ENCODE data around the gene FGD3.
A peak's percentile ranks its signal among the peaks of the same experiment; 100 is the strongest.
"Not testable (repeated sequence)": the region's sequence is repeated elsewhere in the genome, so short reads cannot be mapped to it uniquely, and the experiment has no call there.

The FGD3 gene

GRCh38 chr9:92978345-92978875 is 31.1 kb downstream of the FGD3 start:
- no peak for DNase-seq

GRCh38 chr9:92979283-92980056 is 32.1 kb downstream of the FGD3 start:
- DNase-seq, result no peak

DNA sequence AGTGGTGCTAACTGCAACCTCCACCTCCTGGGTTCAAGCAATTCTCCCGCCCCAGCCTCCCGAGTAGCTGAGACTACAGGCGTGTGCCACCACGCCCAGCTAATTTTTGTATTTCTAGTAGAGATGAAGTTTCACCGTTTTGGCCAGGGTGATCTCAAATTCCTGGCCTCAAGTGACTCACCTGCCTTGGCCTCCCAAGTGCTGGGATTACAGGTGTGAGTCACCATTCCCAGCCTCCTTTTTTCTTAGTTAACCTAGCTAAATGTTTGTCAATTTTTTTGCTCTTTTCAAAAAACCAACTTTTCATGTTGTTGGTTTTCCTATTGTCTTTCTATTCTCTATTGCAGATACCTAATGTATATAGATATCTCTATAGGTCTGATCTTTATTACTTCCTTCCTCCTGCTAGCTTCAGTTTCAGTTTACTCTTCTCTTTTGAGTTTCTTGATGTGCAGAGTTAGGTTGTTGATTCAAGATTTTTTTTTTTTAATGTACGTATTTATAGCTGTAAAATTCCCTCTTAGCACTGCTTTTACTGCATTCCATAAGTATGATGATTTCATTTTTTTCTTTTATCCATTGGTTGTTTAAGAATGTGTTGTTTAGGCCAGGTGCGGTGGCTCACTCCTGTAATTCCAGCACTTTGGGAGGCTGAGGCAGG is 32.9 kb downstream of the FGD3 start:
- DNase-seq, result no peak

DNA sequence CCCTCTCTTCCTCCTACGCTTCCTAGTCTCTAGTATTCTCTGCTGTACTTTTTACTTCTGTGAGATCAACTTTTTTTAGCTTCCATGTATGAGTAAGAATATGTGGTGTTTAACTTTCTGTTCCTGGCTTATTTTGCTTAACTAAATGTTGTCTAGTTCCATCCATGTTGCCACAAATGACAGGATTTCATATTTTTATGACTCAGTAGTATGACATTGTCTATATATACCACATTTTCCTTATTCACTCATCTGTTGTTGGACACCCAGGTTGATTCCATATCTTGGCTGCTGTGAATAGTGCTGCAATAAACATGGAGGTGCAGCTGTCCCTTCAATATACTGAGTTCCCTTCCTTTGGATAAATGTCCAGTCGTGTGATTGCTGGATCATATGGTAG is 34.8 kb downstream of the FGD3 start:
- no peak for DNase-seq

DNA sequence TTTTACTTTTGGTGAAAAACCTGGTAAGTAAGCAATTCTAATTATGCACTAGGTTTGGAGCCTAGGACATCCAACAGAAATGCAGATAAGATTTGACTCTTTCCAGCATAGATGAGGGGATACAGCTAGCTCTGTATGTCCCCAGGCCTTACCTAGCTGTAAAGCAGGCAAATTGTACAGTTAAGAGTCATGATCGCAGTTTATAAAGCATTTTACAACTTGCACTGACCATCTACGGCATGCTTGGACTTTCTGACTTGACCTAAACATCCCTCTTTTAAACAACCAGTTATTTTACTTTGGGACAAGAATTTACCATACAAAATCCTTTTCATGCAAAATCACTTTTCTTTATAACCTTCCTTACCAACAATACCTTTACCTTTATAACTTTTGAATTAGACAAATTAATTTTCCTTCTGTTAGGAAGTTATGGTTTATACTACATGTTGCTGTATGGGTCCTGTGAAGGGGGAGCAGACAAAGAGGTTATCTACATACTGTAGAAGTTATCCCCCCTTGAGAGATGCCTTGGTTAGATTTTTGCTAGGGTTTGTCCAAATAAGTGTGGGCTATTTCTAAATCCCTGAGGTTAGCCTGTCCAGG is 36.8 kb downstream of the FGD3 start:
- DNase-seq, result no peak

GRCh38 chr9:92984976-92985375 is 37.7 kb downstream of the FGD3 start:
- no peak for DNase-seq

GRCh38 chr9:92986176-92987119 is 39.1 kb downstream of the FGD3 start:
- DNase-seq, result no peak

- DNase-seq, result no peak
These were observed 41.0 kb downstream of the FGD3 start for GRCh38 chr9:92988215-92988768.

GRCh38 chr9:92989561-92989960 is 42.2 kb downstream of the FGD3 start:
- DNase-seq, result no peak

- DNase-seq, result no peak
These were observed 43.1 kb downstream of the FGD3 start for GRCh38 chr9:92990461-92990860.

DNA sequence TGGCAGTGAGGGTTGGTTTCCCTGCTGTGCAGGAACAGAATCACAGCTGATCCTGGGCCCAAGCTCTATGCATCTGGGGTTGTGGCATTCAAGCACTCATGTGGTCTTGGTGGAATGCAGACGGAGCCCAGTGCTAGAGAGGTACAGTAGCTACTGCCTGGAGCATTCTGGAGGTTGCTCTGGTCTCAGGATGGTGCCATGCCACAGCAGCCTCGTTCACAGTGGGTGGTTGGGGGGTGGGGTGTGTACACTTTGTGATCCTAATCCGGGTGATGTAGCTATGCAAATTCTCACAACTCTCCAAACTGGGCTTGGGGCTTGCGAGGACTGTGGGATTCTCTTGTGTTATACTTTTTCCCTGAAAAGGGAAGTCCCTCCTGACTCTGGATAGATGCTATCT is 45.2 kb downstream of the FGD3 start:
- no peak for DNase-seq

DNA sequence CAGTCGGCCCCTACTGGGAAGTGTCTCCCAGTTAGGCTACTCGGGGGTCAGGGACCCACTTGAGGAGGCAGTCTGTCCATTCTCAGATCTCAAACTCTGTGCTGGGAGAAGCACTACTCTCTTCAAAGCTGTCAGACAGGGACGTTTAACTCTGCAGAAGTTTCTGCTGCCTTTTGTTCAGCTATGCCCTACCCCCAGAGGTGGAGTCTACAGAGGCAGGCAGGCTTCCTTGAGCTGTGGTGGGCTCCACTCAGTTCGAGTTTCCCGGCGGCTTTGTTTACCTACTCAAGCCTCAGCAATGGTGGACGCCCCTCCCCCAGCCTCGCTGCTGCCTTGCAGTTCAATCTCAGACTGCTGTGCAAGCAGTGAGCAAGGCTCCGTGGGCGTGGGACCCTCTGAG is 51.5 kb downstream of the FGD3 start:
- DNase-seq, result not testable (repeated sequence)

DNA sequence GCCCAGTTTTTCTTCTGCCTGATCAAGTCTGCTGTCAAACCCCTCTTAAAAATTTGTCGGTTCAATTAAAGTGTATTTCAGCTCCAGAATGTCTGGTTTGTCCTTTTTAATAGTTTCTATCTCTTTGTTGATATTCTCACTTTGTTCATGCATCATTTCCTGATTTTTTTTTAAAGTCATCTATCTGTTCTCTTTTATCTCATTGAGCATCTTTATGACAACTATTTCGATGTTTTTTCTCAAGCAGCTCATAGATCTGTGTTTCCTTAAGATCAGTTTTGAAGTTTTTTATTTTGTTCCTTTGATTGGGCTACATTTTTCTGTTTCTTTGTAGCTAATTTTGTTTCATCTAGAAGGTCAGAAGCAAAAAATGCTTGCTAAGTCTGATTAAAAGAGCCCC is 53.7 kb downstream of the FGD3 start:
- DNase-seq, result no peak

DNA sequence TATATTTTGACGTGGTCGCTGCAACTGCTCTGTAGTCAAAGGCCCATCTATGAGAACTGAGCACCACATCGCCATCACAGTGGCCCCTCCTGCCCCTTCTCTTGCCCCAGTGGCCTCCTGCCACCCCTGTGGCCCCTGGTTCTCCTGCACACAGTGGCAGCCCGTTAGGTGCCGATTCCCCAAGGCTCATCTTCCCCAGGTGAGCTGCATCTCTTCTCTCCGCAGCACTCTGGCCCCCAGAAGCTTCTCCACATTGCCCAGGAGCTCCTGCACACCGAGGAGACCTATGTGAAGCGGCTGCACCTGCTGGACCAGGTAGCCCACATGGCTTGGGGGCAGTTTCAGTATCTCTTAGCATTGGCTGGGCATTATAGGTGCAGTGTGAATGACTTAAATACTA is 55.4 kb downstream of the FGD3 start:
- DNase-seq, result no peak

- DNase-seq, result peak; percentile 71
These were observed 56.5 kb downstream of the FGD3 start for GRCh38 chr9:93003552-93004407.

DNA sequence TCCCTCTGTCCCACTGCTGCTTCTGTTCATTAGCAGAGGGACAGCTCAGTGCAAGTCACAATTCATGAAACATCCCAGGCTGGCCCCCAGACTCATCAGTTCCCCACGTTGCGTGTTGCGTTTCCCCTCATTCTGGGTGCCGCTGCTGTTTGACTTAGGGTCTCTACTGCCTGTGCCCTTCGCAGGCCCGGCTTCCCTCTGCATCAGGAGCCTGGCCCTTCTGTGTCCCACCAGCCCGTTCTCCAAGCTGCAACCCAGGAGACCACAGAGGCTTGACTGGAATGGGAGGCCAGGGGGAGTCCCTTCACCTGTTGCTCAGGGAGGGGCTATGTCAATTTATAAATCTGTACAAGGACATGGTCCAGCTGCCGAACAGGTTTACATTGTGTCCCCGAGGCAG is 57.2 kb downstream of the FGD3 start:
- no peak for DNase-seq

- no peak for DNase-seq
These were observed 58.6 kb downstream of the FGD3 start for GRCh38 chr9:93005876-93006275.

DNA sequence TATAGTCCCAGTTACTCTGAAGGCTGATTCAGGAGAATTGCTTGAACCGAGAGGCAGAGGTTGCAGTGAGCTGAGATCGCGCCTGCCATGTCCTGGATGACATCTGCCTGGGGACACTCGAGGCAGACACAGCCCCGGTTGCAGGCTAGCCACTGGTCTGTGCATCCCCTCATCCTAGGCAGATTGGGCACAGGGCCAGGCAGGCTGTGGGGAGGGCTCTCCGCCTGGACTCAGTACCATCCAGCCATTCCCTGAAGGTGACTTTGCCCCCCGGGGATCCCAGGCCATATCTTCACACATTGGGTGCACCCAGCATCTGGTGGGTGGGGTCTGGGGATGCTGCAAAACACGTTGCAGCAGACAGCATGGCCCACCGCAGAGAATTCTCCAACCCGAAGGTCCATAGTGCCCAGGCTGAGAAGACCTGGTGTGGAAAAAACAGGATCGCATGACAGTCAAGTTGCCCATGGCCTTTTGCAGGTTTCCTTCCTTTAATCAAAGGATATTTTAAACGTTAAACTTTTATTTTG is 60.3 kb downstream of the FGD3 start:
- no peak for DNase-seq

- no peak for DNase-seq
These were observed 61.1 kb downstream of the FGD3 start for GRCh38 chr9:93008457-93008856.

DNA sequence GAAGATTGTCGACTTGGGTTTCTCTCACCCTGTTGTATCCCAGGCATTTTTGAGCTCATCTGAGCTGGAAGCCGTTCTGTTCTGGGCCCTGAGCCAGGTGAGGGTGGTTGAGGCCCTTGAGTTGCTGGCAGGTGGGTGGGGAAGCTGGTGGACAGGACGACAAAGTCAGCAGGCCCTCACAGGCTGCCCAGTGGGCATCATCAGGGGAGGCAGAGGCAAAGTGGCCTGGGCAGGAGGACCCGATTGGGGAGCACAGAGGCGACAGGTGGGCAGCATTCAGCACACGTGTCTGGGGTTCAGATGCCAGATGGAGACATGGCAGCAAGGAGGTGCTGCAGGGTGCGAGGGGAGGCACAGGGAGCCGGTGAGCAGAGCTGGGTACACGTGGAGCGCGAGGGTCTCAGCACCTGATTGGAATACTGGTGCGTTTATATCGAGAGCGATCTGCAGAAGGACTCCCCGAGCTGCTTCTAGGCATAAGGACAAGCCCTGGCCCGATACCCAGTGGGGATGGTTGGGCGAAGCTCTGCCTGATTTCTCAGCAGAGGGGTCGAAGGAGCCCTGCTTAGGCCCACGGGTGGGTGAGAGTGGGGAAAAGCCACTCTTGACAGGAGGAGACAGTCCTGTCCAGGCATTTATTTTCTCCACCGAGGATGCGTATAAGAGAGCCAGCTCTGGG is 62.2 kb downstream of the FGD3 start:
- DNase-seq, result no peak

GRCh38 chr9:93010056-93010455 is 62.7 kb downstream of the FGD3 start:
- no peak for DNase-seq
